HG02678 (cell line): ENCODE data around the gene GP9.
"Not testable (repeated sequence)": the region's sequence is repeated elsewhere in the genome, so short reads cannot be mapped to it uniquely, and the experiment has no call there.

Experiments
- ATAC-seq: cut with Tn5 transposase; IDR thresholded peaks from one replicate; pipeline ENCODE4 v1.9.1; 2021; ENCODE audit warnings: mild to moderate bottlenecking, moderate library complexity; ENCODE audit not compliant: unreplicated experiment

GP9 gene

DNA sequence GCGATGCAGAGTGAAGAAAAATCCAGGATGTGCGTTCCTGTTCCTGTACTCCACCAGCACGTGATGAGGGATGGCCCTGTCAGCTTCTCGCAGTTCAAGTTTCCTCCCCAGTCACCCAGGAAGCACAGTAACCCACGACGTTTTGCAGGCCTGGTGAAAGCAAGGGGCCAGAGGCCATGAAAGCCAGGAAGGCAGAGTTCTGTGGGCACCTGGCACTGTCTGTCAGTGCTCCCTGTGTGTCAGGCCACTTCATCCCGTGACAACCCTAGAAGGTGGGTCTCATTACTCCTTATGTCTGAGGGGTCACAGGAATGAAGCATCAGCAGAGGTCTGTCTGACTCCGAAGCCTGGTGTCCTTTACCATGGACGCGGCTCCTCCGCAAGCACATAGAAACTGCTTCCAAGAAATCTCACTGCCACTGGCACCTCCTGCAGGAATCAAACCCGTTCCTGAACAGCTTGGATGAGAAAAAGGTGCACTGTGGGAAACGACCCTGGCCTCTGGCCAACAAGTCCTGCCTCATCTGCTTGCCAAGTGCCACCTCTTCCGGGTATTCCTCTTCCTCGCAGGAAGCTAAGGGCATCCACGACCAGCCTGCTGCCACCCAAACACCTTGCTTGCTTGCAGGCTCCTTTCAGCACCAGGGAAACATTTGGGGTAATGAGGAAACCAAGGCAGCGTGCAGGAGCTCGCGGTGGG lies 46.4 kb downstream of the GP9 start:
- no peak for ATAC-seq

DNA sequence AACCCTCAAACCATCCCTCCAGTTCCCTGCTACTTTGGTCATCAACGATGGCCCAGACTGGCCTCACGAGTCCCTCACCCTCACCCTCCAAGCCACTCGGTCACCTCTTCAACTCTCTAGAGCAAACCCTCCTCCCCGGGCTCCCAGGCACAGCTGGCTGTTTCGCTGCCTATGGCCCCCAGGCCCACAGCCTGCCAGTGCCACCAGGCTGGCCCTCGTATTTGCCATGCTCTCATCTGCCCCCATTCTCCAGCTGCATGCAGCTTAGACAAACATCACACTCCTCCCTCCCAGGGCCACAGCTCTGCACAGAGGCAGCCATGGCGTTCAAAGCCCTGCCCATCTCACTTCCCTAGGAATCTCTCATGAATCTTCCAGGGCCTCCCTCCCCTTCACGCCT lies 47.2 kb downstream of the GP9 start:
- no peak for ATAC-seq

DNA sequence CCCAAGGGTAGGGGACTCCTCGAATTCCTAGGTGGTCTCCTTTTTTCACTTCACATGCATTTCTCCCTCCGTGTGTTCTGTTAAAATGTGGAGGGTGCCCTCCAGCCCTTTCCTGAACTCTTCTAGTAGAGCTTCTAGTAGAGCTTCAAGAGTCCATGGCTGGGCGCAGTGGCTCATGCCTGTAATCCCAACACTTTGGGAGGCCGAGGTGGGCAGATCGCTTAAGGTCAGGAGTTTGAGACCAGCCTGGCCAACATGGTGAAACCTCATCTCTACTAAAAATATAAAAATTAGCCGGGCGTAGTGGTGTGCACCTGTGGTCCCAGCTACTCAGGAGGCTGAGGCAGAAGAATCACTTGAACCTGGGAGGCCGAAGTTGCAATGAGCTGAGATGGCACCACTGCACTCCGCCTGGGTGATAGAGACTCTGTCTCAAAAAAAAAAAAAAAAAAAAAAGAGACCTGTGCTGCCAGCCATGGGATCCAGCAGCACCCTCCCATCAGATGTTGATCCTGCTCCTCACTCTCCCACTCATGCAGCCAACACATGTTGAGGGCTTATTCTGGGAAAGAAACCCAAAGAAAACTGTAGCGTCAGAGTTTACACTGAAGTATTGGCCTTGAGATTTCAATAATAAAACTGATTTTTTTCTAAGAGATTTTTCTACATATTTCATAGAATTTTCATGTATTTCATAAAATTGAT lies 50.6 kb downstream of the GP9 start:
- not testable (repeated sequence) for ATAC-seq
